Spleen (tissue), 11 donors: ENCODE data around the gene ARF1. TPM values are rescaled to one million over a fixed set of nuclear protein-coding genes. Genes with fewer than 3 reads are reported as not detected.
"Not testable (repeated sequence)": the region's sequence is repeated elsewhere in the genome, so short reads cannot be mapped to it uniquely, and the experiment has no call there.

Experiments used
- DNase-seq: peaks from one replicate; pipeline ENCODE4 v3.0.0-alpha.2; 2020
- H3K27ac ChIP-seq, 8 donors: fragments of 200-600 bp; sonication (generic) in 7 of 8; 1 replicate in 4 of 8; 2 replicates in 4 of 8; pipeline versions ENCODE4 v1.5.0 to v1.8.0; 2016 to 2021; ENCODE audit warnings: inconsistent platforms in 4 of 8, mild to moderate bottlenecking in 4 of 8, moderate library complexity in 1 of 8
- H3K27me3 ChIP-seq, 7 donors: fragments of 200-600 bp; sonication (generic) in 6 of 7; replicated peaks in 1 of 7; 1 replicate in 4 of 7; 2 replicates in 3 of 7; pipeline versions ENCODE4 v1.5.0 to v1.8.0; 2016 to 2021; ENCODE audit warnings: inconsistent platforms in 3 of 7, mild to moderate bottlenecking in 1 of 7
- H3K36me3 ChIP-seq, 6 donors: fragments of 200-600 bp; sonication (generic) in 5 of 6; 1 replicate in 4 of 6; 2 replicates in 2 of 6; pipeline versions ENCODE4 v1.5.0 to v1.8.0; 2016 to 2021; ENCODE audit warnings: inconsistent platforms in 2 of 6
- H3K4me1 ChIP-seq, 6 donors: fragments of 200-600 bp; sonication (generic) in 5 of 6; 1 replicate in 3 of 6; 2 replicates in 3 of 6; pipeline versions ENCODE4 v1.5.0 to v1.8.0; 2016 to 2021; ENCODE audit warnings: inconsistent platforms in 3 of 6
- H3K4me3 ChIP-seq, 8 donors: fragments of 200-600 bp; sonication (generic) in 7 of 8; 1 replicate in 4 of 8; 2 replicates in 4 of 8; pipeline versions ENCODE4 v1.5.0 to v1.8.0; 2016 to 2021; ENCODE audit warnings: inconsistent platforms in 4 of 8, mild to moderate bottlenecking in 4 of 8, moderate library complexity in 2 of 8
- H3K9me3 ChIP-seq, 8 donors: fragments of 200-600 bp; sonication (generic) in 7 of 8; 1 replicate in 4 of 8; 2 replicates in 4 of 8; pipeline versions ENCODE4 v1.5.0 to v1.8.0; 2016 to 2021; ENCODE audit warnings: inconsistent platforms in 4 of 8
- CTCF ChIP-seq, 11 experiments: fragments of 200-600 bp in 7 of 11; fragments of 450-650 bp in 4 of 11; sonication (generic) in 4 of 11; IDR thresholded peaks in 8 of 11; conservative IDR thresholded peaks in 3 of 11; 1 replicate in 7 of 11; 2 replicates in 4 of 11; pipeline versions ENCODE4 v1.4.0 to v1.8.0; 2016 to 2021; ENCODE audit warnings: antibody characterized with exemption in 11 of 11, inconsistent platforms in 4 of 11, mild to moderate bottlenecking in 1 of 11
- POLR2A ChIP-seq, 3 donors: fragments of 450-650 bp; IDR thresholded peaks; one replicate each; pipeline ENCODE4 v1.5.1; 2017; ENCODE audit warnings: antibody characterized with exemption in 3 of 3, mild to moderate bottlenecking in 1 of 3
- POLR2AphosphoS5 ChIP-seq, 3 donors: sonication (generic); formaldehyde crosslinking; IDR thresholded peaks; one replicate each; pipeline ENCODE4 v1.5.1; 2017; ENCODE audit warnings: antibody characterized with exemption in 3 of 3
- WGBS, 5 donors: extraction: QIAGEN DNeasy Blood & Tissue Kit in 3 of 5; methylation state at CpG; one replicate each; pipeline versions ENCODE4 v1.1.5 to v1.1.7; 2013 to 2018; 5-methylcytosine and 5-hydroxymethylcytosine counted together
- intact Hi-C: fragments of 100-400 bp; cut with DNase I; formaldehyde crosslinking; loops from one replicate; pipeline ENCODE4 v1.15.0; 2023; ENCODE audit warnings: low total_unique reads
- polyA plus RNA-seq, 3 donors: library from polyadenylated mRNA; stranded (reverse); fragments of 200-250 nt; gene quantifications; one replicate each; pipeline ENCODE4 v1.2.1, GENCODE V29; 2013
- total RNA-seq, 7 donors: library from RNA; depleted of rRNA in 3 of 7; stranded (reverse); fragments of >200 nt in 3 of 7; fragmentation: NEBNext Ultra II Directional in 4 of 7; extraction: Animal tissue kit (Norgen Biotek cat#: 25700) in 4 of 7; gene quantifications; one replicate each; pipeline versions ENCODE4 v1.1.0 to v1.2.1, GENCODE V29; 2016 to 2021
- donor health status: healthy with polysubstance abuse.
- donor health status: DM: no; HTN: no; CAD: no; lungs with moderate emphysema.
- donor health status: DM: no; HTN: no; CAD: no.
- donor health status: Bipolar disorder and iron deficiency.
- donor health status: healthy.
- donor health status: DM: no; HTN: no; CAD: no.
- donor health status: DM: yes; HTN: yes; CAD: no.

Gene ARF1
- total and polyA plus RNA-seq, 10 donors: 150 to 387 (median 324) TPM

GRCh38 chr1:228110556-228110955, 28.0 kb downstream of the ARF1 start:
- Histone ChIP-seq H3K36me3 (peaks cover 0 to 26% (median 20%) of the 10 kb centered on the region in 6 donors), H3K4me1 (peaks cover 11 to 41% (median 28%) of the 10 kb centered on the region in 6 donors), H3K9me3 (no peaks in the 10 kb centered on the region), H3K27me3 (no peaks in the 10 kb centered on the region), H3K27ac (peak overlapping the region in 6 of 8 donors; percentile 86 to 96 (median 92)), H3K4me3 (peak overlapping the region in 1 of 8 donors; percentile 89)
- TF ChIP-seq CTCF (IDR thresholded peaks at IDR 0.05 in 8 of 11, conservative IDR thresholded peaks at IDR 0.05 in 3 of 11) (no peak), POLR2AphosphoS5 (IDR thresholded peaks at IDR 0.05) (no peak), POLR2A (IDR thresholded peaks at IDR 0.05) (no peak)
- intact Hi-C loops: no loop called here
- DNase-seq: no peak
- 85 to 96% (median 95%) methylated on average over 7 of the region's 7 CpGs for WGBS, 5 donors

GRCh38 chr1:228111315-228111714, 28.8 kb downstream of the ARF1 start:
- H3K27ac ChIP-seq, H3K27me3 ChIP-seq, H3K4me3 ChIP-seq, DNase-seq, H3K9me3 ChIP-seq, intact Hi-C loops: not testable (repeated sequence)
- 88 to 94% (median 90%) methylated on average over 6 of the region's 6 CpGs for WGBS, 5 donors
- Histone ChIP-seq H3K4me1 (peaks cover 11 to 41% (median 28%) of the 10 kb centered on the region in 6 donors), H3K36me3 (peaks cover 0 to 18% (median 13%) of the 10 kb centered on the region in 6 donors)

GRCh38 chr1:228112167-228112566, 29.7 kb downstream of the ARF1 start:
- WGBS, 5 donors: 82 to 89% (median 87%) methylated on average over 7 of the region's 7 CpGs

GRCh38 chr1:228112617-228113016, 30.1 kb downstream of the ARF1 start:
- no peak for DNase-seq
- WGBS, 5 donors: 75 to 94% (median 85%) methylated on average over 1 of the region's 1 CpG
- H3K4me3 ChIP-seq: no peak overlapping the region
- intact Hi-C loops: no loop called here
- H3K27ac ChIP-seq: no peak overlapping the region
- peaks cover 11 to 30% (median 25%) of the 10 kb centered on the region in 6 donors for H3K4me1 ChIP-seq
- no peaks in the 10 kb centered on the region for H3K27me3 ChIP-seq
- H3K36me3 ChIP-seq: peaks cover 0 to 5% (median 1%) of the 10 kb centered on the region in 6 donors
- H3K9me3 ChIP-seq: peaks cover 0 to 5% (median 0%) of the 10 kb centered on the region in 8 donors
- TF ChIP-seq CTCF (IDR thresholded peaks at IDR 0.05 in 8 of 11, conservative IDR thresholded peaks at IDR 0.05 in 3 of 11): no peak

More at GRCh38 chr1:228112167-228112566, 29.7 kb downstream of the ARF1 start:
- TF ChIP-seq CTCF (IDR thresholded peaks at IDR 0.05 in 8 of 11, conservative IDR thresholded peaks at IDR 0.05 in 3 of 11) (no peak), POLR2AphosphoS5 (IDR thresholded peaks at IDR 0.05) (no peak), POLR2A (IDR thresholded peaks at IDR 0.05) (no peak)
- H3K9me3 ChIP-seq: peaks cover 0 to under 1% (median 0%) of the 10 kb centered on the region in 8 donors
- no peak for DNase-seq
- H3K27ac ChIP-seq: no peak overlapping the region
- H3K27me3 ChIP-seq: no peaks in the 10 kb centered on the region
- peaks cover 11 to 34% (median 28%) of the 10 kb centered on the region in 6 donors for H3K4me1 ChIP-seq
- H3K36me3 ChIP-seq: peaks cover 0 to 10% (median 6%) of the 10 kb centered on the region in 6 donors
- H3K4me3 ChIP-seq: no peak overlapping the region
- intact Hi-C loops: no loop called here

- TF ChIP-seq POLR2AphosphoS5 (IDR thresholded peaks at IDR 0.05) (no peak), CTCF (IDR thresholded peaks at IDR 0.05 in 8 of 11, conservative IDR thresholded peaks at IDR 0.05 in 3 of 11) (no peak), POLR2A (IDR thresholded peaks at IDR 0.05) (no peak)
- no peak overlapping the region for H3K27ac ChIP-seq
- peaks cover 0 to 16% (median 9%) of the 10 kb centered on the region in 8 donors for H3K9me3 ChIP-seq
- H3K4me1 ChIP-seq: peaks cover 2 to 11% (median 9%) of the 10 kb centered on the region in 6 donors
- H3K4me3 ChIP-seq: no peak overlapping the region
- intact Hi-C loops: no loop called here
- no peaks in the 10 kb centered on the region for H3K27me3 ChIP-seq
- no peak for DNase-seq
- 66 to 79% (median 71%) methylated on average over 3 of the region's 3 CpGs for WGBS, 5 donors
- no peaks in the 10 kb centered on the region for H3K36me3 ChIP-seq
Measured at GRCh38 chr1:228114827-228115226, 32.3 kb downstream of the ARF1 start.
